ENCODE measurements around the gene COX7B2.

- TF ChIP-seq POLR2AphosphoS5 (IDR thresholded peaks at IDR 0.05; ENCODE audit: borderline replicate concordance, low read depth, low read length) (no peak), EZH2 (IDR thresholded peaks at IDR 0.05) (no peak)
These were observed 143.6 kb downstream of the COX7B2 start for GRCh38 chr4:46765465-46765864.

Data from SK-N-MC (cell line).